Fibroblast of lung (primary cell): Measurements from ENCODE around the gene CNRIP1. TPM values are rescaled to one million over a fixed set of nuclear protein-coding genes. Genes with fewer than 3 reads are reported as not detected.

Experiments used
- DNase-seq, 2 donors: peaks; one replicate each; pipeline versions ENCODE4 v3.0.0 to v3.0.0-alpha.2; 2010; ENCODE audit warnings: low read depth in 2 of 2
- H2AFZ ChIP-seq: 2 replicates; pipeline ENCODE4 v1.5.1; 2012; ENCODE audit warnings: low read length, control low read depth, inconsistent platforms
- H3K27ac ChIP-seq: 2 replicates; pipeline ENCODE4 v1.5.1; 2011; ENCODE audit warnings: low read length, control low read depth; ENCODE audit not compliant: insufficient read depth
- H3K27me3 ChIP-seq: 2 replicates; pipeline ENCODE4 v1.5.1; 2011; ENCODE audit warnings: mild to moderate bottlenecking, low read length; ENCODE audit not compliant: control insufficient read depth, insufficient read depth
- H3K36me3 ChIP-seq: 2 replicates; pipeline ENCODE4 v1.5.1; 2011; ENCODE audit warnings: low read length; ENCODE audit not compliant: control insufficient read depth, insufficient read depth
- H3K4me1 ChIP-seq: 2 replicates; pipeline ENCODE4 v1.5.1; 2011; ENCODE audit warnings: low read length; ENCODE audit not compliant: control insufficient read depth, insufficient read depth; ENCODE audit errors: extremely low read depth
- H3K4me2 ChIP-seq: 2 replicates; pipeline ENCODE4 v1.5.1; 2011; ENCODE audit warnings: low read length, control low read depth; ENCODE audit not compliant: insufficient read depth; ENCODE audit errors: extremely low read depth
- H3K4me3 ChIP-seq, 4 experiments: fragments of 200-600 bp in 1 of 4; sonication (generic) in 1 of 4; replicated peaks in 1 of 4; 2 replicates each; pipeline ENCODE4 v1.5.1; 2011 to 2016; ENCODE audit warnings: low read length in 4 of 4, low read depth in 3 of 4, mild to moderate bottlenecking in 3 of 4, control low read depth in 2 of 4, inconsistent platforms in 1 of 4, mixed read lengths in 1 of 4; ENCODE audit not compliant: insufficient read depth in 1 of 4; ENCODE audit errors: control extremely low read depth in 1 of 4
- H3K79me2 ChIP-seq: 2 replicates; pipeline ENCODE4 v1.5.1; 2012; ENCODE audit warnings: mild to moderate bottlenecking, low read length, inconsistent platforms; ENCODE audit not compliant: control insufficient read depth, insufficient read depth
- H3K9ac ChIP-seq: 2 replicates; pipeline ENCODE4 v1.5.1; 2011; ENCODE audit warnings: mild to moderate bottlenecking, low read length, control low read depth; ENCODE audit not compliant: insufficient read depth
- H3K9me3 ChIP-seq: 2 replicates; pipeline ENCODE4 v1.5.1; 2012; ENCODE audit warnings: low read depth, low read length; ENCODE audit not compliant: control insufficient read depth, insufficient read depth
- H4K20me1 ChIP-seq: 2 replicates; pipeline ENCODE4 v1.5.1; 2011; ENCODE audit warnings: low read length; ENCODE audit not compliant: control insufficient read depth, insufficient read depth; ENCODE audit errors: extremely low read depth
- CTCF ChIP-seq, 2 donors: IDR thresholded peaks in 1 of 2; conservative IDR thresholded peaks in 1 of 2; 1 replicate in 1 of 2; 2 replicates in 1 of 2; pipeline ENCODE4 v1.5.1; 2011 to 2012; ENCODE audit warnings: low read length in 2 of 2, control low read depth in 1 of 2, inconsistent platforms in 1 of 2, low read depth in 1 of 2, mild to moderate bottlenecking in 1 of 2
- EZH2 ChIP-seq: IDR thresholded peaks from 2 replicates; pipeline ENCODE4 v1.5.1; 2012; ENCODE audit warnings: low read length, control low read depth, mild to moderate bottlenecking; ENCODE audit errors: missing control alignments
- polyA plus RNA-seq, 2 donors: library from polyadenylated mRNA; depleted of rRNA in 1 of 2; stranded (reverse) in 1 of 2; unstranded in 1 of 2; fragments of >200 nt; gene quantifications; 2 replicates each; pipeline ENCODE4 v1.2.1, GENCODE V29; 2011 to 2012; ENCODE audit warnings: missing spikeins in 1 of 2
- total RNA-seq: library from RNA; depleted of rRNA; stranded (reverse); fragments of >200 nt; gene quantifications from 2 replicates; pipeline ENCODE4 v1.2.1, GENCODE V29; 2014

CNRIP1 gene
- total and polyA plus RNA-seq, 2 donors (not counting 1 experiment from before 2014, with no cell fraction given): 34.7 to 47.7 TPM

- Histone ChIP-seq H3K4me2 (no peak overlapping the region), H3K27ac (no peak overlapping the region), H4K20me1 (no peaks in the 10 kb centered on the region), H3K9ac (no peak overlapping the region), H2AFZ (no peak overlapping the region), H3K27me3 (no peaks in the 10 kb centered on the region), H3K36me3 (no peaks in the 10 kb centered on the region), H3K4me1 (peaks cover 9% of the 10 kb centered on the region), H3K4me3 (no peak overlapping the region), H3K79me2 (peaks cover 3% of the 10 kb centered on the region), H3K9me3 (no peaks in the 10 kb centered on the region)
- peak in 1 of 2 donors; percentile 18 for DNase-seq
- no peak for TF ChIP-seq EZH2
- TF ChIP-seq CTCF (conservative IDR thresholded peaks at IDR 0.05 in 1 of 2, IDR thresholded peaks at IDR 0.05 in 1 of 2; ENCODE audit: low read depth in 1 of 2, low read length in 2 of 2): no peak
These were observed 60.9 kb downstream of the CNRIP1 start for GRCh38 chr2:68258851-68259250.

GRCh38 chr2:68256093-68256450, 63.7 kb downstream of the CNRIP1 start:
- H3K9ac ChIP-seq: no peak overlapping the region
- TF ChIP-seq EZH2 (no peak), CTCF (conservative IDR thresholded peaks at IDR 0.05 in 1 of 2, IDR thresholded peaks at IDR 0.05 in 1 of 2; ENCODE audit: low read depth in 1 of 2, low read length in 2 of 2) (no peak)
- H3K4me3 ChIP-seq: no peak overlapping the region
- H3K27ac ChIP-seq: no peak overlapping the region
- H3K79me2 ChIP-seq: peaks cover 14% of the 10 kb centered on the region
- H3K4me2 ChIP-seq: peak overlapping the region; percentile 28
- H4K20me1 ChIP-seq: no peaks in the 10 kb centered on the region
- H2AFZ ChIP-seq: no peak overlapping the region
- DNase-seq: peak; percentile 61 to 83
- H3K36me3 ChIP-seq: no peaks in the 10 kb centered on the region
- no peaks in the 10 kb centered on the region for H3K9me3 ChIP-seq
- H3K27me3 ChIP-seq: no peaks in the 10 kb centered on the region
- peaks cover 9% of the 10 kb centered on the region for H3K4me1 ChIP-seq

- H3K79me2 ChIP-seq: peaks cover 40% of the 10 kb centered on the region
- TF ChIP-seq CTCF (conservative IDR thresholded peaks at IDR 0.05 in 1 of 2, IDR thresholded peaks at IDR 0.05 in 1 of 2; ENCODE audit: low read depth in 1 of 2, low read length in 2 of 2) (no peak), EZH2 (no peak)
- H3K4me3 ChIP-seq: peak overlapping the region; percentile 82 to 91 (median 86)
- peaks cover 7% of the 10 kb centered on the region for H4K20me1 ChIP-seq
- peak overlapping the region; percentile 99 for H3K27ac ChIP-seq
- H3K9me3 ChIP-seq: no peaks in the 10 kb centered on the region
- no peaks in the 10 kb centered on the region for H3K27me3 ChIP-seq
- peak overlapping the region; percentile 81 for H3K4me2 ChIP-seq
- no peaks in the 10 kb centered on the region for H3K36me3 ChIP-seq
- H3K4me1 ChIP-seq: peaks cover 7% of the 10 kb centered on the region
- peak; percentile 35 to 53 for DNase-seq
- peak overlapping the region; percentile 73 for H2AFZ ChIP-seq
- H3K9ac ChIP-seq: peak overlapping the region; percentile 88
These were observed 66.3 kb downstream of the CNRIP1 start for GRCh38 chr2:68253219-68254068.
